NCI-H2227 treated with DMSO at 0.1 percent for 48 hours (cell line): Measurements from ENCODE around the gene MGAT5.

Experiments used
- DNase-seq: peaks from one replicate; lab custom pipeline; 2025; lab: John Stamatoyannopoulos, UW

MGAT5 gene

DNA sequence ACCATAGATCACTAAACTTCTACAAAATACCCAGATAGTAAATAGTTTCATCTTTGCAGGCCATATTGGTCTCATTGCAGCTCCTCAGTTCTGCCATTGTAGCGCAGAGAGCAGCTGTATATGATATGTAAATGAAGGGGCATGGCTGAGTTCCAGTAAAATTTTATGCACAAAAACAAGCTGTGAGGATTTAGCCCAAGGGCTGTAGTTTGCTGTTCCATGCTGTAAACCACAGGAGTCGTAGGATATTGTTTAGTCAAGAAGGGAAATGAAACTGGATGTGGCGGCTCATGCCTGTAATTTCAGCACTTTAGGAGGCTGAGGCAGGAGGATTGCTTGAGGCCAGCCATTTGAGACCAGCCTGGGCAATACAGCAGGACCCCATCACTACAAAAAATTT lies 83.0 kb downstream of the MGAT5 start:
- no peak for DNase-seq

DNA sequence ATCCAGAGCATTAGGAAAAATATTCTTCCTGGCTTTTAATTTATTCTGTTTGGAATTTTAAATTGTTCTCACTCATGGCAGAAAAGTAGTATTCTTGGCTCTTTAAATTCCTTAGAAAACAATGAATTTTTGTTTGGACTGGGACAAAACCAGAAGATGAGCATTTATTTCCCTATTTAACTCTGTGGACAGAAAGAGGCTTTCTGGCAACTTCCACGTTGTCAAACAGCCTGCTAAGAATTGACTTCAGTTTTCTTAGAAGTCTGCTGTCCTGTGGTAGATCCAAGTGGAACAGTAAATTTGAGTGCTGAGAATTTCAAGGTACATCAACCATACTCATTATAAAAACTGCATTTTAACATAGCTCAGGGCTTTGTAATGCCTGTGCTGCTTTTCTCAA lies 83.8 kb downstream of the MGAT5 start:
- no peak for DNase-seq

DNA sequence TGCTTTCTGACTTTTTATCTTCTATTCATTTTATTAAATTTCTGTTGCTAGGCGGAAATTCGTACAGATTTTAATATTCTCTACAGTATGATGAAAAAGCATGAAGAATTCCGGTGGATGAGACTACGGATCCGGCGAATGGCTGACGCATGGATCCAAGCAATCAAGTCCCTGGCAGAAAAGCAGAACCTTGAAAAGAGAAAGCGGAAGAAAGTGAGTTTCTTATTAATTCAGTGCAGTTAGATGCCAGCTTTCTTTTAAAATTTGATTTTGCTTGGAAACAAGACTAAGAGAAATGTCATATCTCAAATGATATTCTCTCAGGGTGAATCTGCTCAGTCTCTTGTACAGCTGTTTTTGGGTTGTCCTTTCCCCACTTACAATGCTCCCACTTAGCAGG lies 84.3 kb downstream of the MGAT5 start:
- DNase-seq = no peak

DNA sequence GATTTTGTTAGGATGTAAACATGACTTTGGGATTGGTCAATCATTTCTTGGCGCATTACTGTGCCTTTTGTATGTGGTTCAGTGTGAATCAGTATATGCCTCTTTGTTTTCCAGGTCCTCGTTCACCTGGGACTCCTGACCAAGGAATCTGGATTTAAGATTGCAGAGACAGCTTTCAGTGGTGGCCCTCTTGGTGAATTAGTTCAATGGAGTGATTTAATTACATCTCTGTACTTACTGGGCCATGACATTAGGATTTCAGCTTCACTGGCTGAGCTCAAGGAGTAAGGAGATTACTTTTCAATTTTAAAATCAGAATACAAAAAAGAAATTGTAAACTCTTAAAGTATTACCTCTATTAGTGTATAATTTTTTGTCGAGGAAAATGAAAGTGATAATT lies 87.6 kb downstream of the MGAT5 start:
- DNase-seq = no peak

DNA sequence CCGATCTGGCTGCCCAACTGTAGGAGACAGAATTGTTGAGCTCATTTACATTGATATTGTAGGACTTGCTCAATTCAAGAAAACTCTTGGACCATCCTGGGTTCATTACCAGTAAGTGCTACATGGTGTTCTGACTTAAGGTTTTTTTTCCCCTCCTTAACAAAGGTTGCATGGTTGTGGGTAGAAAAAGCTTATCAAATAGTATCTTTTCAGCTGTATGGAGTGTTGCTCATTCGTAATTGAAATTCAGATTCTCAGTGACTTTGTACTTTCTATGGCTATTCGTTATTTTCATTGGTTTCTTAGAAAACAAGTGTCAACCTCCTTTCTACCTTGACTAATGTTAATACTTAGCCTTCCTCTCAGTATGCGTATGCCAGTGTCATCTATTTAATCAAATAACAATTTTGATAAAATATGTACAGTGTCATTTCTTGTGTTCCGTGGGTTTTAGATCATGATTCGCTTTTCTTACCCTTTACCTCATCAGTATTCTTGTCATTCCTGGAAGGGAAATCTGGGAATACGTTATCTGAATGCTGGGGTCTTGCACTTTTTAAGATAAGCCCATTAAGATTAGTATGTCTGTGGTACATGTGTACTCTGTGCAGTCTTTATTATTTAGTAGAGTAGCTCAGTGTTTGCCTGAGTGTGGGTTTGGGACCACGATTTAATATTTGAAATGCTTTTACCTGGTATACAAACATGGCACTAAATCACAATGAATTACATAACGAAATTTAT lies 91.3 kb downstream of the MGAT5 start:
- DNase-seq = no peak

DNA sequence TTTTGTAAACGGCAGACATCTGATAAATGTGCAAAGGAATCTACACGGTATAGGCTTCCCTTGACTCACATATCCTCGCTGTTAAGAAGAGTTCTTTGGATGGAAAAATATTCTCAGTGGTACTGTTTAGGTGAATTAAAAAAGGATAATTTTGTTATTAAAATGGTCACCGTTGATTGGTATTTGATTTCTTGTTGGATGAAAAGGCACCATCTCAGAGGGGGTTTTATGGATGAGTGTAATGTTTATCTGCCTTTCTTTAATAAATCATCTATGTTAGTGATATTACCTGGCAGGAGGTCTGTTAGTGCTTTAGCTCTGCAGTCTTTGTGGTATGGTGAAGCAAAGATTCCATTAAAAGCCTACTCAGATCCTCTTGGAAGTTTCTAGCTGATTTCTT lies 92.3 kb downstream of the MGAT5 start:
- DNase-seq = no peak

DNA sequence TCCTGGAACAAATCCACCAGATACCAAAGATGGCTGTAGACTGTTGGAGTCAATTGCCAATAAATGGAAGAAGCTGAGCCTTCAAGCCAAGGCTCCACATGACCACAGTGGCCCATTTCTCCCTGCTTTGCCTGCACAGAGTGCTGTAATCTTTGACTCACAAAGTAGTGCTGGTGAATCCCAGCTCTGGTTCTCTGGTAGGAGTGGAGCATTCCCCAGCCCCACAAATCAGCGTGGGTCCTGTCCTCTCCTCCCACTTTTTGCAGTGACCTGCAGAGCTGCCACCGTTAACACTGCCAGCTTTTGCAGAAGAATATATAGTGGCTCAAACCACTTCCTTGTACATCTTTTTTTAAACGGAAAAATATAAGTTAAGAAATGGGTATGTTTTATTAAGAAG lies 93.9 kb downstream of the MGAT5 start:
- DNase-seq = no peak

DNA sequence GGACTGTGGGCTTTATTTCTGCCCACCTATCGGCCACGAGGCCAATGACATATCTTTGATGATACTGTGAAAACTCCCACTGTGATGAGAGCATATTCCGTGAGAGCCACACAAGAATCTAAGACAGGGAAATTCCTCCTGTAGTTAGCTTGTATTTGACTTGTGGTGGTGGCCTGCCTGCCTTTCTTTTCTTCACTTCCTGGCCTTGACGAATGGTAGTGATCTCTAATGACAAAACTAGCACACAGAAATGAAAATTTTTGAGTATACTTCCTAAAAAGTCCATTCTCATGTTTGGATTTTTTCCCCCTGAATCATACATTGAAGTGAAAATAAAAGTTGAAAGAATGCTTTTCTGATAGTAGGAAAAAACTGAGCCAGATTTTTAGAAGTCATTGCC lies 94.4 kb downstream of the MGAT5 start:
- DNase-seq = no peak

DNA sequence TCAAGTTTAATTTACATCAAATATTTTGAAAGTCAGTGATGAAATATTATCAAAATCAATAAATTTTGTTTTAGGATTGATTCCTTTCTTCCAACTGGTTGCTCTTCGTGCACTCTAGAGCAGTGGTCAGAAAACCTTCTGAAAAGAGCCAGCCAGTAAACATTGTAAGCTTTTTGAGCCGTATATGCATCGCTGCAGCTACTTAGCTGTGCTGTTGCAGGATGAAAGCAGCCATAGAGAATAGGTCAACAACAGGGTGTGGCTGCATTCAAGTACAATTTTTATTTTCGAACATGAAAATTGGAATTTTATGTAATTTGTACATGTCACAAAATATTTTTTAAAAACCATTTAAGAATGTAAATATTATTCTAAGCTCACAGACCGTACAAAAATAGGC lies 94.9 kb downstream of the MGAT5 start:
- DNase-seq = no peak

DNA sequence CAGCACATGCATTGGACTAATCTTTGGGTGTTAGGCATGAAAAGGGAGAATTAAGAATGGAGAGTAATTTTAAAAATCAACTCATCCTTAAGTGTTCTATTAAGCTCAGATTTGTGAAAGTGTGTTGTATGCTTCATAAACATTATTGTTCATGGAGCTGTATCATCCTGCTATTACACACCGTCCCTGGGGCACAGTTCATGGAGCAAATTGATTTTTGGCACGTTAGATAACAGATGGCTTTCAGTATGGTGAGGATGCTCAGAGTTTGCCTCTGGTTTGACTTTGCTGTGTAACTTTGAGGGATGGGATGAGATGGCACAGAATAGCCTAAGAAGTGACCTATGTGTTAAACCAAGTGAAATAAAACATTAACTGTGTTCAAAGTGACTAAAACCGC lies 97.1 kb downstream of the MGAT5 start:
- DNase-seq = no peak

DNA sequence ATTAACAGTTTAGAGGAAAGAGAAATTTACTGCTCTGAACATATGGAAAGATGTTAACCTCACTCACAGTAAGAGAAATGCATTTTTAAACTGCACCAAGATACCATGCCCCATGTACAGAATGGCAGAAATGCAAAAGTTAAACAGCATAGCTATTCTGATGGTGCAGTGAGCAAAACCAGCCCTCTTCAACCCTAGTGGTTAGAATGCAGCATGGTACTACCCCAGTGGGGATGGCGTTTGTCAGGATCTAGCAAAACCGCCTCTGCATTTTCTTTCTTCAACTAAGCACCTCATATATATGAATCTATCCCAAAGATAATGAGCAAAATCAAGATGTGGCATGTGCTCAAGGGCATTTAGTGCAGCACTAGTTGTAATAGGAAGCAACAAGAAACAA lies 98.0 kb downstream of the MGAT5 start:
- DNase-seq = no peak

DNA sequence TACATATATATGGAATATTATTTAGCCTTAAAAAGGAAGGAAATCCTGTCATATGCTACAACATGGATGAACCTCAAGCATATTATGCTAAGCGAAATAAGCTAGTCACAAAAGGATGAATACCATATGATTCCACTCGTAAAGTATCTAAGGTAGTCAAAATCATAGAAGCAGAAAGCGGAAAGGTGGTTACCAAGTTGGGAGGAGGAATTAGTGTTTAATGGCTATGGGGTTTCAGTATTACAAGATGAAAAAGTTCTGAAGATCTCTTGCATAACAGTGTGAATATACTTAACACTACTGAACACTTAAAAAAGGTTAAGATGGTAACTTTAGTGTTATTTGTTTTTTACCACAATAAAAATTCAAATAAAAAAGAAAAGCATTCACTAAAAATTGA lies 99.0 kb downstream of the MGAT5 start:
- DNase-seq = no peak

DNA sequence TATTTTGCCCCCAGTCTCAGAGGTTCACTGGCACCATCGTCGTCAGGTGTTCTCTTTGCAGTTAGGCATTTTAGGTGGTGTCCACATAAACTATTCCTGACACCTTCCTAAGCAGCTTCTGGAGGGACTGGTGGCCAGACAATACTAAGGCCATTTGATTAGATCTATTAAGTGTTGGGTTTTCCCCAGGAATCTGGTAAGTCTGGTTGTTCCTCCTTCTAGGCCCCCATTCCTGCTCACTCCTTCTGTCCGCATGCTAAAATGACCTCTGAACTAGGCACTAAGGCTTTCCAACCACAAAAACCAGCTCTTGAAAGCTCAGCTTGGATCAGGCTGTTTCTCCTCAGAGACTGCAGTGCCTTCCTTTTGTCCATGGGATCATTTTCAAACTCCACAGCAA lies 100.7 kb downstream of the MGAT5 start:
- no peak for DNase-seq

DNA sequence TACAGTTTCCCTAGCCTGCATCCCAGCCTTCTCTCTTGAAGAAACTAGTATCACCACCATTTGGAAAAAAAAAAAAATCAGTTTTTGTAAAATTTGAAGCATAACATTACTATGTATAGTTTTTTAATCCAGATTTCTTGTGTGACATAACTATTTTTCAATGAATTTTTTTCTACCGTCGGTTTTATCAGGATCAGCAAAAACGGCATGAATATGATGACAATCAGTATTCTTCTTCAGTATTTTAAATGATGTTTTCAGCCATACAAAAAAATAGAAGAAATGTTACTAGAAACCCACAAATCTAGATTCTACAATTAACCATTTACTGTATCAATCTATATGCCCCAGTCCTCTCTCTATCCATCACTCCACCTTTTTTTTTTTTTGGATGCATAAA lies 103.9 kb downstream of the MGAT5 start:
- DNase-seq = no peak

DNA sequence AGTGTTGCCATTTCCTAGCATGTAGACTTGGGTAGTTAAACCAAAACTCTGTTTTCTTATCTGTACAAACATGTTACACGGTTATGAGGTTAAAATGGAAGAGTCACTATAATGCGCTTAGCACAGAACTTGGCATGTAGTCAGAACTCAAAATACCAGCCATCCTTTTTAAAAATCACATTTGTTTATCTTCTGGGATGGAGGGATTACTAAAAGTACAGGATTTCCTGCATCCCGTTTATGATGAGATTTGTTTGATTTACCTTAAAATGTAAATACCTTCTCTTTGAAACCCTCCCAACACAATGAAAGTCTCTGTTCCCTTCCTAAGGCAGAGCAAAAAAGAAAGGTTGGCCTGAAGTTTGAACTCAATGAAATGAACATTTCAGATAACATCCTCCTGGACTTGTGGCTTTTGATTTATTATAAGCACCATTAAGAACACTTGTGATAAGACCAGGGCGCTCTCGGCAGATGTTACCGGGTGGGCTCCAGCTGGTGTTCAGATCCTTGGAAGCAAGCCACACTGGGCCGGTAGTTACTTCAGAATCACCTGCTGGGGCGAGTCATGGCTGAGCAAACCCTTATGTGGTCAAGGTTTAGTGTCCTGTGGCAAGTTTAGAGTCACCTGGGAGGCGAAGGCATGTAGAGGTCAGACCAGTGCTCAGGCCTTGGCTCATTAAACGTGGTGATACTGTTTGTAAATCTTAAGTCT lies 105.7 kb downstream of the MGAT5 start:
- DNase-seq = no peak

DNA sequence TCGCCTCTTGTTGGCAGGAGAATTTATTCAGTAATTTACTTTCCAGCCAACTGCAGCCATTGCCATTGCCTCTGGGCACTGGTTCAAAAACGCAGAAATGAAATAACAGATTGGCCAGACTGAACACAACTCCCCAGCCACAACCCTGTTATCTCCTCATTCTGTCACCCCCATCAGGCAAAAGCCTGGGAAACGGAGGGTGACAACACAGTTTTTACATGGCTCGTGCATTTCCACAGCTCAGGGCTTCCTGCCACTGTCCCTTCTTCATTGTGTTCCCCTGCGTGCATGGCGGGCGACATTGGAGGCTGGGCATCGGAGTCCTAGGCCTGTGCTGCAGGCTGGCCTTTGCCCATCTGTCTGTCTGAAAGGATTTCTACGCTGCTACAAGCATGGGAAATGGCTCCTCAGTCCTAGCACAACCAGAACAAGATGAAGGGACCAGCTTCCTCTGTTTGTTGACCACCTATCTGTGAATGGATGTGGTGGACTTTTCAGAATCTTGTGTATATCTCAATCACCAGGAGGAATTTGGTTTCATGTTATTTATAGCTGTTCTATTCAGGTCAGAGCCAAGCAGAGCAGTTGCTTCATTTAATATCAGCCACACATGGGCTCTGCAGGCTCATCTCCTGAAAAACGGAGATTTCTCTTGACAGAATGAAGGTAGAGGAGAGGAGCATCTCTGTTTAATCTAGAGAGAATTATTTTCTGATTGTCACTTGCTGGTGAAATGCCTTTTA lies 107.0 kb downstream of the MGAT5 start:
- DNase-seq = no peak

DNA sequence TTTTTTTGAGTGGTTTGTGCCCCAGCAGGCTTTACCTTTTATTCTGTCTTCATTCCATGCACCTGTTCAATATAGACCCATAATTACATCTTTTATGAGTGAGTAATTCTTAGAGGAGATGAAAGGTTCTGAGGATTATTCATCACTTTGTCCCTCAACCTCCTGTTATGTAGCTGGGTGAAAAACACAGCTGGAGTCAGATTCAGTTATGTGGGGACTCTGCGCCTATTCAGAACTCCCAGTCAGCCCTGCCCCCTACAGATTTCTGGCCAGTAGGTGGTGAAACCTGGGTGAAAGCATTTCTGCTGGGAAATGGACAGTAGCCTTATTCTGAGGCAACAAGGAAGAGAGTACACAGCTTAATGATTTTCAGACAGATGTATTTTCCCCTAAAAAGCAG lies 107.8 kb downstream of the MGAT5 start:
- DNase-seq = peak; percentile 28

DNA sequence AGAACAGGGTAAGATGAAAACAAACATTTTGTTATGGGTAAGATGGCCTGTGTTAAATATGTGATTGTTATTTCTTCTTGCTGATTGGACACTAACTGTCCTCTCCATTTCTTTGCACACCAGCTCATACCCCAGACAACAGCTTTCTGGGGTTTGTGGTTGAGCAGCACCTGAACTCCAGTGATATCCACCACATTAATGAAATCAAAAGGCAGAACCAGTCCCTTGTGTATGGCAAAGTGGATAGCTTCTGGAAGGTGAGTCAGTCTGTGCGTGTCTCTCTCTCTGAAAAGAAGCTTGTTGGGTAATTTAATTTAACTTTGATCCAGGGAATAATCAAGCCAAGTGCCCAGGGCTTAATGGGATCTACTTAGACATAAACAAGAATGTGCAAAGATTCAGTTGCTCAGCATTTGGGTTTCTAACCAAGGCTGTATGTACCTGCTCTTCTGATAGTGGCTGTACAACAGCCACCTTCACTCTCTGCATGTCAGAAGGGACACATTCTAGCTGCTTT lies 108.3 kb downstream of the MGAT5 start:
- no peak for DNase-seq

DNA sequence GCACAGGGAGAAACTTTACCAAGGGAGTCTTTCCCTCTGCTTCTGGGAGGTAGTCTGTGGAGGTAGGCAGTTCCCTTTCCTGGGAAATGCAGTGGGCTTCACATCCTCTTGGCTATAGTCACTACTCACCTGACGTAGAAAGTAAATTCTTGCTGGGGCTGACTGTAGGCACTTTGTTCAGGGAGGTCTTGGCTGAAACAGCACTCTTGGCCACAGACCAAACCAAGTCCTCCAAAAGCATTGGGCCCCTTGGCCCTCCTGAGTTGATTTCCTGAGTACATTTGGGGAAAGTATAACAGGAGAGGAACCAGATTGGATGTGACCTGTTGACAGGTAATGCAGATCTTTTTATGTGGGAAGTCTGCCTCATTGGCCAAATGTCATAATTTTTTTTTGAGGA lies 108.9 kb downstream of the MGAT5 start:
- no peak for DNase-seq

DNA sequence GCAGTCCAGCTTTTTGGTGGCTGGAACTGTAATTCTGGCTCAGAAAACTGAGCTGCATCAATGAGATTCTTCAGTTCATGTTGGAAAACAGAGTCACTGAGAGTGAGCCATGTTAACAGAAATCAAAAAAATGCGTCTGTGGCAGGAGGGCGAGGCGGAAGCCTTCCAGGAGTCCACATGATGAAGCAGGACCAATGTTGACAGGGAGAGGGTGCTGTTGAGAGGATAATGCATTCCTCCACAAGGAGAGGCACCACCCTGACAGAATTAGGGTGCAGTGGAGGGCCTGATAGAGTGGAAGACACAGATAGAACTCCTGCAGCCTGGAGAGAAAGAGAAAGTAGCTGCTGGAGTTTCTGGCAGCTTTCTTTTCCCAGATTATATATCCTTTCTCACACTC lies 111.5 kb downstream of the MGAT5 start:
- no peak for DNase-seq

DNA sequence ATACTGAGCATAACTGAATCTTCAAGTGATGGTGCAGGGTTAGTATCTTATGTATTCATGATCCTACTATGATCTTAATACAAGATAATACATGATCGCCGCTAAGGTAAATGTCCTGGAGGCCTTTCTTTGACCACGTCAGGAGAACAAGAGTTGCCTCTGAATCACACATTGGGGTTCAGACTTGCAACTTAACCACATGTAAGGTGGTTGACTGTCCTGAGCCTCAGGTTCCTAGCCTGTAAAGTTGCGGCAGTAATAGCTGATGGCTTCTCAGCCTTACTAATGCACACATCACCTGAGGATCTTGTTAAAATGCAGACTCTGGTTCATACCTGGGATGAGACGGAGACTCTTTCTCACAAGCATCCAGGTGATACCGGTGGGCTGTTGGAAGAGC lies 112.5 kb downstream of the MGAT5 start:
- no peak for DNase-seq

DNA sequence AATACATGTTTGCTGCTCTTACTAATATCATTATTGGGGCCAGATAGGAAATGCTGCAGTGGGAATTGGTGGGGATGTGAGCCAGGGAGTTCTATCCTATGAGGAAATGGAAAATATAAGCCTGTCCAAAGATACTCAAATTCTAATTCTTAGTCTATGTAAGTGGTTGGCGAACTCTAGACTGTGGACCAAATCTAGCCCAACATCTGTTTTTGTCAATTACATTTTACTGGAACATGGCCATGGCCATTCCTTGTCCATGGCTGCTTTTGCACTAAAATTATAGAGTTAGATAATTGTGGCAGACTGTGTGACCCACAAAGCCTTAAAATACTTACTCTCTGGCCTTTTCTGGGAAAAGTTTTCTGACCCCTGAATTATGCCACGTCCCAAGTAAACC lies 113.3 kb downstream of the MGAT5 start:
- no peak for DNase-seq
